ENCODE measurements around the gene NOTCH2.

GRCh38 chr1:119968601-119969000 lies 100.9 kb downstream of the NOTCH2 start:
- no peak for TF ChIP-seq CTCF (optimal IDR thresholded peaks at IDR 0.05 in 1 of 3, IDR thresholded peaks at IDR 0.05 in 1 of 3, conservative IDR thresholded peaks at IDR 0.05 in 1 of 3; ENCODE audit: extremely low read depth in 1 of 3, insufficient read depth in 2 of 3, low read length in 3 of 3)
- TF ChIP-seq EZH2 (IDR thresholded peaks at IDR 0.05; ENCODE audit: low read length) = no peak
